Heart left ventricle (tissue), 16 donors: ENCODE results near the gene CCM2L. TPM values are rescaled to one million over a fixed set of nuclear protein-coding genes. Genes with fewer than 3 reads are reported as not detected.
A peak's percentile ranks its signal among the peaks of the same experiment; 100 is the strongest.

Experiments
- ATAC-seq, 4 donors: fragments of 200-7000 bp; cut with Tn5 transposase; one replicate each; pipeline ENCODE4 v1.9.1; 2020 to 2022; ENCODE audit warnings: moderate library complexity in 4 of 4, mild to moderate bottlenecking in 3 of 4, moderate number of reproducible peaks in 1 of 4
- DNase-seq, 5 donors: peaks; one replicate each; pipeline ENCODE4 v3.0.0-alpha.2; 2020
- H3K27ac ChIP-seq, 12 donors: fragments of 200-600 bp; sonication (generic) in 4 of 12; one replicate each; pipeline versions ENCODE4 v1.5.0 to v1.8.0; 2016 to 2022; ENCODE audit warnings: mild to moderate bottlenecking in 2 of 12
- H3K27me3 ChIP-seq, 9 donors: fragments of 200-600 bp; sonication (generic) in 2 of 9; one replicate each; pipeline versions ENCODE4 v1.5.1 to v1.8.0; 2016 to 2022; ENCODE audit warnings: mild to moderate bottlenecking in 3 of 9
- H3K36me3 ChIP-seq, 9 donors: fragments of 200-600 bp; sonication (generic) in 2 of 9; one replicate each; pipeline versions ENCODE4 v1.5.0 to v1.8.0; 2018 to 2022; ENCODE audit warnings: mild to moderate bottlenecking in 2 of 9
- H3K4me1 ChIP-seq, 12 donors: fragments of 200-600 bp; sonication (generic) in 4 of 12; one replicate each; pipeline versions ENCODE4 v1.5.0 to v1.8.0; 2016 to 2022; ENCODE audit warnings: mild to moderate bottlenecking in 3 of 12
- H3K4me3 ChIP-seq, 12 donors: fragments of 200-600 bp; sonication (generic) in 4 of 12; one replicate each; pipeline versions ENCODE4 v1.5.0 to v1.8.0; 2017 to 2022; ENCODE audit warnings: mild to moderate bottlenecking in 9 of 12, moderate library complexity in 4 of 12
- H3K9me3 ChIP-seq, 12 donors: fragments of 200-600 bp; sonication (generic) in 4 of 12; one replicate each; pipeline versions ENCODE4 v1.5.0 to v1.8.0; 2016 to 2022; ENCODE audit warnings: mild to moderate bottlenecking in 1 of 12
- POLR2A ChIP-seq, 2 donors: fragments of 450-650 bp; IDR thresholded peaks; one replicate each; pipeline ENCODE4 v1.6.1; 2017; ENCODE audit warnings: antibody characterized with exemption in 2 of 2, mild to moderate bottlenecking in 2 of 2, moderate library complexity in 2 of 2
- WGBS, 4 donors: extraction: QIAGEN DNeasy Blood & Tissue Kit in 2 of 4; methylation state at CpG; one replicate each; pipeline versions ENCODE4 v1.1.5 to v1.1.7; 2013 to 2018; 5-methylcytosine and 5-hydroxymethylcytosine counted together
- intact Hi-C, 10 donors: fragments of 100-400 bp; cut with DNase I; formaldehyde crosslinking; loops; one replicate each; pipeline versions ENCODE4 v1.11.1 to v1.14.2; 2022
- long read RNA-seq, 3 donors: library from polyadenylated mRNA; unstranded; transcript quantifications; one replicate each; pipeline ENCODE4 v2.0.0, GENCODE V29; 2020 to 2021
- polyA plus RNA-seq, 2 donors: library from polyadenylated mRNA; stranded (reverse); fragments of 200-250 nt; gene quantifications; one replicate each; pipeline ENCODE4 v1.2.3, GENCODE V29; 2013
- total RNA-seq, 9 donors: library from RNA; depleted of rRNA in 2 of 9; stranded (reverse); fragments of >200 nt in 2 of 9; fragmentation: NEBNext Ultra II Directional in 3 of 9; extraction: Animal tissue kit (Norgen Biotek cat#: 25700) in 3 of 9; gene quantifications; one replicate each; pipeline versions ENCODE4 v1.1.0 to v1.2.4, GENCODE V29; 2016 to 2023
- TF ChIP-seq, protein P1 (sequence below), 12 donors: fragments of 200-600 bp; sonication (generic) in 4 of 12; IDR thresholded peaks; one replicate each; pipeline versions ENCODE4 v1.5.0 to v1.8.0; 2018 to 2022; ENCODE audit warnings: antibody characterized with exemption in 12 of 12, mild to moderate bottlenecking in 5 of 12
- donor health status: ischemic (EF 13 %, LVEDD 7.1; RV severe dilation, severe dysfunction).
- donor health status: healthy with polysubstance abuse.
- donor health status: DM: no; HTN: yes; CAD: no.
- donor health status: DM: no; HTN: no; CAD: no.
- donor health status: ischemic (EF 25% LVEDD 6.9; RV normal size, moderate dysfunction).
- donor health status: ischemic (EF 25% LVEDD 5.7; RV mildly dilated, moderate dysfunction).
- donor health status: healthy.
- donor health status: DM: yes; HTN: yes; CAD: no.
- donor health status: ischemic (EF 35%, LVEDD 5.7; RV mildly dilated, moderate dysfunction).
- donor health status: nonischemic (EF 11% LVEDD 7.7; RV severe dilation, severe dysfunction).
- donor health status: DM: yes; HTN: yes; CAD: no.
- donor health status: PGD.
- donor health status: ischemic (EF 29% LVEDD 5.4; RV normal size, mild dysfunction).
- donor health status: nonischemic (EF 23%, LVEDD 6.1; RV moderate dilation, normal function).

Gene CCM2L
- total RNA-seq (10 to 100 TPM in 3 of 9 donors, 1 to 10 TPM in 6; 3.4 to 14.8 (median 8.7) TPM), polyA plus RNA-seq (10 to 100 TPM; 11.4 to 12.5 TPM)
- long read RNA-seq, donor 1, partial matches to known transcripts, result 0 of 11 reads
- long read RNA-seq, donor 1, other reads (novel, unspliced or antisense), result 9 of 11 reads
- long read RNA-seq, donor 2, partial matches to known transcripts, result 3 of 4 reads
- long read RNA-seq, donor 2, other reads (novel, unspliced or antisense), result 1 of 4 reads
- long read RNA-seq, donor 3, partial matches to known transcripts, result 0 of 6 reads
- long read RNA-seq, donor 3, other reads (novel, unspliced or antisense), result 3 of 6 reads

DNA sequence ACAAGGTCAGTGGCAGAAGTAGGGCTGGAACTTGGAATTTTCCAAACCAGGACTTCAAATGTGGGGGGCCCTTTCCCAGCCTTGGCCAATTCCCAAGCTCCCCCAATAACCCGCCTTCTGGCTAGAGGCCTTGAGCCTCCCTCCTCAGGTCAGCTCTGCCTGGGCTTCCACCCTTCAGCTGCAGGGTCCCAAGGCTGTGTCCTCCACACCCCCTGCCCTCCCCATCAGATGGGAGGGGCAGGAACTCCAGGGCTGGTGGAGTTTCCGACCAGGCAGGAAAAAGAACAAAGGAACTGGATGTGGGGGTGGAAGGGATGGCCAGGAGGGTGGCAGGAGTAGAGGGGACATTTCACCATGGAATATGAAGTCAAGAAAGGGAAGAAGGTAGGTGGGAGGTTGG is at the start of gene CCM2L:
CCM2L (plus strand) TSS at position 338 of the 400 bp plus-strand sequence; CDS start at position 355, 17 bp downstream.
- WGBS, 4 donors, result 50 to 60% (median 57%) methylated on average over 2 of the region's 2 CpGs
- peak within 1 kb of the TSS; percentile 57 to 97 (median 87) for H3K27ac ChIP-seq
- peaks cover 7 to 65% (median 30%) of the 10 kb centered on the region in 12 donors for H3K4me1 ChIP-seq
- ATAC-seq (peak; percentile 69 to 84 (median 76)), DNase-seq (peak in 3 of 5 donors; percentile 68 to 70 (median 69))
- TF ChIP-seq, protein P1, sequence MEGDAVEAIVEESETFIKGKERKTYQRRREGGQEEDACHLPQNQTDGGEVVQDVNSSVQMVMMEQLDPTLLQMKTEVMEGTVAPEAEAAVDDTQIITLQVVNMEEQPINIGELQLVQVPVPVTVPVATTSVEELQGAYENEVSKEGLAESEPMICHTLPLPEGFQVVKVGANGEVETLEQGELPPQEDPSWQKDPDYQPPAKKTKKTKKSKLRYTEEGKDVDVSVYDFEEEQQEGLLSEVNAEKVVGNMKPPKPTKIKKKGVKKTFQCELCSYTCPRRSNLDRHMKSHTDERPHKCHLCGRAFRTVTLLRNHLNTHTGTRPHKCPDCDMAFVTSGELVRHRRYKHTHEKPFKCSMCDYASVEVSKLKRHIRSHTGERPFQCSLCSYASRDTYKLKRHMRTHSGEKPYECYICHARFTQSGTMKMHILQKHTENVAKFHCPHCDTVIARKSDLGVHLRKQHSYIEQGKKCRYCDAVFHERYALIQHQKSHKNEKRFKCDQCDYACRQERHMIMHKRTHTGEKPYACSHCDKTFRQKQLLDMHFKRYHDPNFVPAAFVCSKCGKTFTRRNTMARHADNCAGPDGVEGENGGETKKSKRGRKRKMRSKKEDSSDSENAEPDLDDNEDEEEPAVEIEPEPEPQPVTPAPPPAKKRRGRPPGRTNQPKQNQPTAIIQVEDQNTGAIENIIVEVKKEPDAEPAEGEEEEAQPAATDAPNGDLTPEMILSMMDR (IDR thresholded peaks at IDR 0.05), result no peak
- TF ChIP-seq POLR2A (IDR thresholded peaks at IDR 0.05), result no peak
- H3K27me3 ChIP-seq, result no peaks in the 10 kb centered on the region
- H3K9me3 ChIP-seq, result no peaks in the 10 kb centered on the region
- no peaks in the 10 kb centered on the region for H3K36me3 ChIP-seq
- H3K4me3 ChIP-seq, result peak within 1 kb of the TSS; percentile 23 to 70 (median 54)
- intact Hi-C loops, result no loop called here

DNA sequence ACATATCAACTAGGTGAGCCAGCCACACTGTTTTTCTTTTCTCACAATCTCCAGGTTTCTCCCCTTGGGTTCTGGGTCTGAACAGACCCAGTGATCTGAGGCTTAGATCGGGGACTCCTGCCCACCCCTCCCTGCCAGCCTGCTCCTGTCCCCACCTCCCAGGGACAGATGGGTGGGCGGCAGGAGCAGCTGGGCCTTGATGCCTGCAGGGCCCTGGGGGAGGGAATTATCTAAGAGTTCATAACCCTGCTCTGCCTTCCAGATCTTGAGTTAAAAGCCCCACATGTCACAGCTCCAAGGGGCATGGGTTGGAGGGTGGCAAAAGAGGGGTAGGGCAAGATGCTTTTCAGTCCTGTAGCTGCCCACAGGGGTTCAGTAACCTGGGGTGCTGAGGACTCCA is 47.5 kb upstream of the CCM2L start:
- DNase-seq, result no peak
- Histone ChIP-seq H3K36me3 (no peaks in the 10 kb centered on the region), H3K4me3 (no peak overlapping the region), H3K4me1 (peaks cover 0 to 2% (median 0%) of the 10 kb centered on the region in 12 donors), H3K9me3 (no peaks in the 10 kb centered on the region), H3K27ac (no peak overlapping the region), H3K27me3 (peaks cover 15 to 48% (median 21%) of the 10 kb centered on the region in 9 donors)
- intact Hi-C loops, result no loop called here
- TF ChIP-seq POLR2A (IDR thresholded peaks at IDR 0.05), result no peak
- no peak for ATAC-seq
- 7 to 42% (median 28%) methylated on average over 2 of the region's 2 CpGs for WGBS, 4 donors

DNA sequence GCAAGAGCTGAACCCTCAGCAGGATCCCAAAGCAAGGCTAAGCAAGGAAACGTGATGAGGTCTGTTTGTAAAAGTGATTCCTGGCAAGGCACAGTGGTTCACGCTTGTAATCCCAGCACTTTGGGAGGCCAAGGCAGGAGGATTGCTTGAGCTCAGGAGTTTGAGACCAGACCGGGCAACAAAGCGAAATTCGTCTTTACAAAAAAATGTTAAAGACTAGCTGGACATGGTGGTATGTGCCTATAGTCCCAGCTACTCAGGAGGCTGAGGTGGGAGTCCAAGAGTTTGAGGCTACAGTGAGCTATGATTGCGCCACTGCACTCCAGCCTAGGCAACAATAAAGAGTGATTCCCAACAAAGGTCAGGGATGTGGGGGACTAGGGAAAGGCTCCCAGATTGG is 46.3 kb upstream of the CCM2L start:
- no peak overlapping the region for H3K27ac ChIP-seq
- DNase-seq, result no peak
- H3K27me3 ChIP-seq, result peaks cover 15 to 45% (median 24%) of the 10 kb centered on the region in 9 donors
- no peak for ATAC-seq
- intact Hi-C loops, result no loop called here
- no peak overlapping the region for H3K4me3 ChIP-seq
- H3K36me3 ChIP-seq, result no peaks in the 10 kb centered on the region
- TF ChIP-seq POLR2A (IDR thresholded peaks at IDR 0.05), result no peak
- TF ChIP-seq, protein P1 (IDR thresholded peaks at IDR 0.05), result no peak
- no peaks in the 10 kb centered on the region for H3K9me3 ChIP-seq
- WGBS, 4 donors, result 66 to 73% (median 70%) methylated on average over 6 of the region's 6 CpGs
- H3K4me1 ChIP-seq, result peaks cover 0 to 12% (median 0%) of the 10 kb centered on the region in 12 donors

DNA sequence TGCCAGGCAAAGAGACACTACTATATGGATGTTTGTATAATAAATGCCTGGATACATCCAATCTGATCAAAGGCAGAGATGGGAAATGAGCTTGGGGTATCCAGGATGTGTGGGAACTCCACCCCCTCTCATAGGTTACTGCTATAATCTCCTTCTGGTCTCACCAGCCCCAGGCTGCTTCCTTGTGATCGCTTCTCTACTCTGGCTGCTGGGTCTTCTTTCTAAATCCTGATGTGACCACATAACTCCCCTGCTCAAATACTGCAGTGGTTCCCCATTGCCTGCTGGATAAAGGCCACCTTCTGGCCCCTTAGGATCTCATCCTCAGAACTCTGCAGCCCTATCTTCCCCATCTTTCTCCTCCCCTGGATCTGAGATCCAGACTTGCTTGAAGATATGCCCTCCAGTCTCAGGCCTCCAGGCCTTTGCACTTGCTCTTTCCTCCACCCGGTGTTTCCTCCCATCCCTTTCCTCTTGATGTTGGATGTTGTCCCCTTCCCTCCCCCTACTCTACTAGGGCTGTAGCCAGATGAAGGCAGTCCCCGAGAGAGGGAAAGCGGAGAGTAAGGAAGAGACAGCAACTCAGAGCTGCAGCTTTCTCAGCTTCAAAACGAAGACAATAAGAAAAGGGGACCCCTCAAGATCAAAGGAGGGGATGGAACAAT is 43.1 kb upstream of the CCM2L start:
- TF ChIP-seq, protein P1 (IDR thresholded peaks at IDR 0.05), result no peak
- no peak for TF ChIP-seq POLR2A (IDR thresholded peaks at IDR 0.05)
- intact Hi-C loops, result no loop called here
- 2 to 12% (median 9%) methylated on average over 5 of the region's 5 CpGs for WGBS, 4 donors
- peaks cover 0 to 12% (median 0%) of the 10 kb centered on the region in 12 donors for H3K4me1 ChIP-seq
- no peak overlapping the region for H3K27ac ChIP-seq
- peaks cover 15 to 60% (median 23%) of the 10 kb centered on the region in 9 donors for H3K27me3 ChIP-seq
- H3K9me3 ChIP-seq, result no peaks in the 10 kb centered on the region
- no peak for ATAC-seq
- H3K4me3 ChIP-seq, result no peak overlapping the region
- DNase-seq, result no peak
- no peaks in the 10 kb centered on the region for H3K36me3 ChIP-seq
